Kidney epithelial cell (primary cell): ENCODE data around the gene KRT34. TPM values are rescaled to one million over a fixed set of nuclear protein-coding genes. Genes with fewer than 3 reads are reported as not detected.
"Not testable (repeated sequence)": the region's sequence is repeated elsewhere in the genome, so short reads cannot be mapped to it uniquely, and the experiment has no call there.

Source experiments
- DNase-seq: peaks from one replicate; pipeline ENCODE4 v3.0.0-alpha.2; 2010; ENCODE audit warnings: low read depth
- H3K27me3 ChIP-seq: 2 replicates; pipeline ENCODE4 v1.6.0; 2011; ENCODE audit warnings: low read length; ENCODE audit not compliant: control insufficient read depth, insufficient read depth
- H3K36me3 ChIP-seq: 2 replicates; pipeline ENCODE4 v1.5.1; 2011; ENCODE audit warnings: low read length; ENCODE audit not compliant: control insufficient read depth, insufficient read depth
- H3K4me3 ChIP-seq: 2 replicates; pipeline ENCODE4 v1.5.1; 2011; ENCODE audit warnings: low read depth, mild to moderate bottlenecking, control low read depth, low read length
- total RNA-seq: library from RNA; depleted of rRNA; stranded (reverse); fragments of >200 nt; gene quantifications from 2 replicates; pipeline ENCODE4 v1.2.3, GENCODE V29; 2015
- TF ChIP-seq, protein P1 (sequence below): IDR thresholded peaks from 2 replicates; pipeline ENCODE4 v1.5.1; 2011; ENCODE audit warnings: mild to moderate bottlenecking, moderate library complexity, low read length, control low read depth, inconsistent platforms; ENCODE audit not compliant: insufficient read depth, poor library complexity, severe bottlenecking

The KRT34 gene
- total RNA-seq, 1 donor from 2014 or later, result 5.5 TPM

DNA sequence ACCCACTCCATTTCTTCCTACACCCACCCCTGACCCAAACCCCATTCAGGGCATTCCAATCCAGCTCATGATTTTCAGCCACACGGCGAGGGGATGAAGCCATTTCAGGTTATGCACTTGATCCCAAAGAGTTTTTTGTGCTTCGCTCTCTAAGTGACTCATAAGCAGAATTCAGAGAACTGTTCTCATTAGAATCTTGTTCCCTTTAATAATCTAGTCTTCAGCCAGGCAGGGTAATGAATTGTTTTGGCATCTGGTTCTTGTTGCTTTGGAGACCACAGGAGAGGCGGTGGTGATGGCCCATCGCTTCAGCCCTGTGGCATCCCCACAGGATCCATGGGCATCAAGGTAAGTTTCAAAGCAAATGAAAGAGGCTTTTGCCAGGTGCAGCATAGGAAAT, 20.1 kb upstream of the KRT34 start:
- no peak for DNase-seq
- Histone ChIP-seq H3K27me3 (no peaks in the 10 kb centered on the region), H3K36me3 (no peaks in the 10 kb centered on the region), H3K4me3 (no peak overlapping the region)
- TF ChIP-seq, protein P1, sequence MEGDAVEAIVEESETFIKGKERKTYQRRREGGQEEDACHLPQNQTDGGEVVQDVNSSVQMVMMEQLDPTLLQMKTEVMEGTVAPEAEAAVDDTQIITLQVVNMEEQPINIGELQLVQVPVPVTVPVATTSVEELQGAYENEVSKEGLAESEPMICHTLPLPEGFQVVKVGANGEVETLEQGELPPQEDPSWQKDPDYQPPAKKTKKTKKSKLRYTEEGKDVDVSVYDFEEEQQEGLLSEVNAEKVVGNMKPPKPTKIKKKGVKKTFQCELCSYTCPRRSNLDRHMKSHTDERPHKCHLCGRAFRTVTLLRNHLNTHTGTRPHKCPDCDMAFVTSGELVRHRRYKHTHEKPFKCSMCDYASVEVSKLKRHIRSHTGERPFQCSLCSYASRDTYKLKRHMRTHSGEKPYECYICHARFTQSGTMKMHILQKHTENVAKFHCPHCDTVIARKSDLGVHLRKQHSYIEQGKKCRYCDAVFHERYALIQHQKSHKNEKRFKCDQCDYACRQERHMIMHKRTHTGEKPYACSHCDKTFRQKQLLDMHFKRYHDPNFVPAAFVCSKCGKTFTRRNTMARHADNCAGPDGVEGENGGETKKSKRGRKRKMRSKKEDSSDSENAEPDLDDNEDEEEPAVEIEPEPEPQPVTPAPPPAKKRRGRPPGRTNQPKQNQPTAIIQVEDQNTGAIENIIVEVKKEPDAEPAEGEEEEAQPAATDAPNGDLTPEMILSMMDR, result no peak

- Histone ChIP-seq H3K4me3 (no peak within 1 kb of the TSS), H3K27me3 (no peaks in the 10 kb centered on the region), H3K36me3 (no peaks in the 10 kb centered on the region)
- TF ChIP-seq, protein P1, result no peak
- no peak for DNase-seq
These were observed 15.0 kb upstream of the KRT34 start, which contains the start of gene KRT31 for GRCh38 chr17:41396996-41397660. TSS of gene KRT31 (minus strand) at chr17:41397608. CDS start at chr17:41397539, 69 bp downstream.

GRCh38 chr17:41396340-41396739, 14.2 kb upstream of the KRT34 start:
- TF ChIP-seq, protein P1, result no peak
- Histone ChIP-seq H3K36me3 (no peaks in the 10 kb centered on the region), H3K27me3 (no peaks in the 10 kb centered on the region), H3K4me3 (no peak overlapping the region)
- DNase-seq, result no peak

DNA sequence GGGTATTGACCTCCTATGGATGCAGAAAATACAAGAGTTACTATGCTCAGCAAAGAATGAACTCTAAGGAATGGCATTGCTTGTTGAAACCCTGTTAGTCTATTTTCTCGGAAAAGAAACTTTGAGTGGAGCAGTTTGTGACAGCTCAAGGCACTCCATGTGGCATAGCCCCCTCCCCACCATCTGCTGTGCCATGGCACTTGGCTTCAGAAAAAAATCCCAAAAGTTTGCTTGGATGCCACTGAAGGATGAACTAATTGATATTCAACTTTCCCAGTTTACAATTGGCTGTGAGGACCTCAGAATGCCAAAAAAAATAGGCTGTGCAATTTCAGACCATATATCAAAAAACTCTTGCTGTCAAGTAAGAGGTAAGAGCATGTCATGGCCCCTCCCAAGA, 13.5 kb upstream of the KRT34 start:
- Histone ChIP-seq H3K4me3 (no peak overlapping the region), H3K36me3 (no peaks in the 10 kb centered on the region), H3K27me3 (no peaks in the 10 kb centered on the region)
- TF ChIP-seq, protein P1, result no peak
- no peak for DNase-seq

DNA sequence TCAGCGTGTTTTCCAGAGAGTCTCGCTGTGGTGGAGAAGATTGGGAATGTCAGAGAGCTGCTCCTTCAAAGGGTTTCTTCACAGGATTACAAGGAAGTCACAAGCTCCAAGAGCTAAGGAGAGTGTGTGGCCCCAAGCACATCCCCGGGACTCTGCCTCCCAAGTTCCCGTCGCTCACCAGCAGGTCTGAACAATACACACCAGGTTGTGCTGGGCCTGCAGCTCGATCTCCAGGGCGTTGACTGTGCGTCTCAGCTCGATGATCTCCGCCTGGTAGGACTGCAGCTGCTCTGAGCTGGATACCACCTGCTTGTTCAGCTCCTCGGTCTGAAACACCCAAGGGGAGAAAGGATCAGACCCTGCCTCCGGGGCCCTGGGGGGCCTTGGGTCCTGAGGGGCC, 12.9 kb upstream of the KRT34 start:
- H3K27me3 ChIP-seq, H3K36me3 ChIP-seq, H3K4me3 ChIP-seq, DNase-seq: not testable (repeated sequence)

GRCh38 chr17:41394254-41394996, 12.3 kb upstream of the KRT34 start:
- TF ChIP-seq, protein P1, result no peak
- Histone ChIP-seq H3K4me3 (no peak overlapping the region), H3K36me3 (no peaks in the 10 kb centered on the region), H3K27me3 (no peaks in the 10 kb centered on the region)
- DNase-seq, result no peak
